K562 (cell line): ENCODE results near the gene TADA1.

ENCODE experiments used
- CSDE1 ChIP-seq, 2 experiments: fragments of 450-650 bp; IDR thresholded peaks; 2 replicates each; pipeline ENCODE4 v1.6.1; 2016; ENCODE audit warnings: mild to moderate bottlenecking in 1 of 2
- TF ChIP-seq, protein P1 (sequence below), 3 experiments: IDR thresholded peaks in 2 of 3; conservative IDR thresholded peaks in 1 of 3; 2 replicates each; pipeline ENCODE4 v1.5.1; 2011 to 2012; ENCODE audit warnings: low read length in 3 of 3, mild to moderate bottlenecking in 3 of 3, control low read depth in 2 of 3, improper control_type of control experiment in 1 of 3, inconsistent platforms in 1 of 3, low read depth in 1 of 3, mixed read lengths in 1 of 3, moderate library complexity in 1 of 3; ENCODE audit not compliant: insufficient read depth in 2 of 3

DNA sequence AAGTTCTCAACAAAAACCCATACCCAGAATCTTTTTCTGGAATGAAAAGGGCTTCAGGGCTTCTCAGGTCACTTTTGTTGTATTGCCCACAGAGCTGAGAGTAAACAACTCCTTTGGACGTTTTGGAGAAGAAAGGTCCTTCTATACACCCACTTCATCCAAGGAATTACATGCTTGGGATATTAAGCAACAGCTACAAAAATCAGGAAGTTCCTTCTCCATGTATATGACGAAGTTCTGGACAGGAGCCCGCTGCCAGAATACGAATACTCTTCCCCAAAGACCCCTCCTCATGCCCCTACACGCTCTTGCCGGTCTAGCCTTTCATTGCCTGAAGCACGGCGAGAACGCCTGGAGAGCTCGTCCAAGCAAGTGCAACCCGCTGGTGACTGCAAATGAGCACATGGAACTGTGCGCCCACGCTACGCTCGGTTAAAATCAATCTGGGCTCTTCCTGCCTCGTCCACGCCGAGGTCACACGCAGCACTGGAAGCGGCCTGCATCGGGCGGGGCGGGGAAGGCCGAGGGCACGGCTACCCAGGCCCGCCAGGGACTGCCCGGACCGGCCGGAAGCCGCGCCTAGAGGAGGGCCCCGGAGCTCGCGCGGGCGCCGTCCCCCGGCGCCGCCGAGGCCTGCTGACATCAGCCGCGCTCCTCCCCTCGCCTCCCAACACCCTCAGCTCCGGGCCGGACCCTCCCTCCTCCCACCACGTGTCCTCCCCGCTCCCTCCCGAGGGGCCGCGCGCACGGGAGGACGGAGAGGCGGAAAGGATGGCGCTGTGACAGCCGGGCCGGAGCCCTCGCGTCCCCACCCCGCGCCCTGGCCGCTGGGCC lies 37.1 kb downstream of the TADA1 start, which contains the start of gene POGK:
- TF ChIP-seq, protein P1, sequence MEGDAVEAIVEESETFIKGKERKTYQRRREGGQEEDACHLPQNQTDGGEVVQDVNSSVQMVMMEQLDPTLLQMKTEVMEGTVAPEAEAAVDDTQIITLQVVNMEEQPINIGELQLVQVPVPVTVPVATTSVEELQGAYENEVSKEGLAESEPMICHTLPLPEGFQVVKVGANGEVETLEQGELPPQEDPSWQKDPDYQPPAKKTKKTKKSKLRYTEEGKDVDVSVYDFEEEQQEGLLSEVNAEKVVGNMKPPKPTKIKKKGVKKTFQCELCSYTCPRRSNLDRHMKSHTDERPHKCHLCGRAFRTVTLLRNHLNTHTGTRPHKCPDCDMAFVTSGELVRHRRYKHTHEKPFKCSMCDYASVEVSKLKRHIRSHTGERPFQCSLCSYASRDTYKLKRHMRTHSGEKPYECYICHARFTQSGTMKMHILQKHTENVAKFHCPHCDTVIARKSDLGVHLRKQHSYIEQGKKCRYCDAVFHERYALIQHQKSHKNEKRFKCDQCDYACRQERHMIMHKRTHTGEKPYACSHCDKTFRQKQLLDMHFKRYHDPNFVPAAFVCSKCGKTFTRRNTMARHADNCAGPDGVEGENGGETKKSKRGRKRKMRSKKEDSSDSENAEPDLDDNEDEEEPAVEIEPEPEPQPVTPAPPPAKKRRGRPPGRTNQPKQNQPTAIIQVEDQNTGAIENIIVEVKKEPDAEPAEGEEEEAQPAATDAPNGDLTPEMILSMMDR (IDR thresholded peaks at IDR 0.05 in 2 of 3, conservative IDR thresholded peaks at IDR 0.05 in 1 of 3; ENCODE audit: insufficient read depth in 2 of 3, low read depth in 1 of 3, low read length in 3 of 3) = peak in 2 of 3 experiments; percentile 8 to 10; a peak in 2 of 6 replicates
- TF ChIP-seq CSDE1 (IDR thresholded peaks at IDR 0.05) = no peak
